Lower leg skin (tissue), 3 donors: Measurements from ENCODE around the gene AMOTL2.

Source experiments
- CTCF ChIP-seq, 3 donors: fragments of 450-650 bp; IDR thresholded peaks; one replicate each; pipeline ENCODE4 v1.5.1; 2016; ENCODE audit warnings: antibody characterized with exemption in 3 of 3, mild to moderate bottlenecking in 3 of 3, moderate library complexity in 2 of 3
- POLR2A ChIP-seq, 2 donors: fragments of 450-650 bp; IDR thresholded peaks; one replicate each; pipeline ENCODE4 v1.6.1; 2016 to 2017; ENCODE audit warnings: antibody characterized with exemption in 2 of 2, mild to moderate bottlenecking in 1 of 2, moderate library complexity in 1 of 2

DNA sequence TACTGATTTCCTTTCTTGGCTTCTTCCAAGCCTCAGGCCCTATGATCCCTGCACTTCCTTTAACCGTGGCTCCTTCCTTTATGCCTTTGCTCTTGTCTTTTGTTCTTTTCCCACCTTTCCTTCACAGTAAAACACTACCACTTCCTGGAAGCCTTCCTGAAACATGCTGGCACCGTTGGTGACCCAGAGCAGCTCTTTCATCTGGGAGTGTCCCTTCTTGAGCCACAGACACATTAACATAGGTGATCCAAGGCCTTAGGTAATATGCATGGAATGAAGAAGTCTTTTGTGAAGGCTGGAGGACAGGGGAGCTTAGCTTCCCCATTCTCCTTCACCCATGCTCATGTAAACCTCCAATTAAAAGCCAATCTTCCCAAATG is 39.4 kb downstream of the AMOTL2 start:
- TF ChIP-seq CTCF (IDR thresholded peaks at IDR 0.05): no peak
- TF ChIP-seq POLR2A (IDR thresholded peaks at IDR 0.05): no peak
